NCI-H748 (cell line): ENCODE measurements around the gene ST7.
A peak's percentile ranks its signal among the peaks of the same experiment; 100 is the strongest.

ENCODE experiments used
- DNase-seq: peaks from one replicate; lab custom pipeline; 2025; ENCODE audit not compliant: unreplicated experiment; lab: John Stamatoyannopoulos, UW

Gene ST7

DNA sequence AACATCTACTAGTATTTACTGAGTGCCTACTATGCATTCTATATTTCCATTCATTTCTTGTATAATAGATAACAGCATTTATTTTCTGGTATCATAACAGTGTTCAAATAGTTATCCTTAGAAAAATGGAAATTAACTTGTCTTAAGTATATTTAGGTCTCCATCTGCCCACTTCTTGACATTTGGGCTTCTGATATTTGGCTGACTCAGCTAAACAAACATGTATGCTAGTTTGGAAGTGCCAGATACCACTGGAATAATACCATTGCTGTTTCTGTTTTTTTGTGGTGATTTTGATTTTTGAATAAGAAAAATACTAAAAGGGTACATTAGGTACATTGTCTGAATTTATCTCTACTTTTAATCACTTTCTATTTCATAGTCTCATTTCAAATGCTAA is 169.2 kb downstream of the ST7 start:
- DNase-seq = no peak

GRCh38 chr7:117123311-117123926 is 170.1 kb downstream of the ST7 start:
- no peak for DNase-seq

- DNase-seq = peak; percentile 88
Observed at GRCh38 chr7:117124591-117125220, 171.4 kb downstream of the ST7 start.

DNA sequence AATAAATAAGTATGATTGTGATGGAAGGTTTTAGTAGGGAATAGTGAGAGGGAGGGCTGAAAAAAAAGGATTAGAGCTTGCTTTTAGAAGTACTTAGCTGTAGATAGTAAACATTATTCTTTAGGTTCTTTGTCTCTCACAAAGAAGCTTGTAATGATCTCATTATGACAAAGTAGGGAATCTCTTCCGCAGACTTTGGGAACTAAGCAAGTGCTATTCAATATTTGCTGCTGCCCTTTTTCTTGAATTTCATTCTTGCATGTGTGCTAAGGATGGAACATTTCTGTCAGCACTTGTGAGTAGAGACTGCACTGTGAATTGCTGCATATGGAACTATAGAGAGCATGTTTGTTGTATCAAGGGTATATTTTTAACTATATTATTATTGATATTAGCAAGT is 173.4 kb downstream of the ST7 start:
- DNase-seq = no peak

- peak; percentile 64 for DNase-seq
Observed at GRCh38 chr7:117127585-117128168, 174.4 kb downstream of the ST7 start.

- no peak for DNase-seq
Observed at GRCh38 chr7:117129521-117129955, 176.2 kb downstream of the ST7 start.

DNA sequence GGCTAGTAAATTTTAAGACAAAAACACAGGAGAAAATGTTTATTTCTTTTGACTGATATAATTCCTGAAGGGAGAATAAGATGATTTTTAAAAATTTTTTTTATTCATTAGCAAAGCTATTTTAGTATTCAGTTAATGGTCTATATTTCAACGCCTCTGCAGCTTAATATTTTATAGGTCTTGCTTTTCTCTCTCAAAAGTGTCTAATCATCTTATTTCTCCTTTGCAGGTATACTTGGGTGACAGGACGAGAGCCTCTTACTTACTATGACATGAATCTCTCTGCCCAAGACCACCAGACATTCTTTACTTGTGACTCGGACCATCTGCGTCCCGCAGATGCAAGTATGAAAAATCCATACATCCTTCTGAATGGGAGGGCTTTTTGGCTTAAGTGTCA is 177.0 kb downstream of the ST7 start:
- DNase-seq = no peak

- DNase-seq = no peak
Observed at GRCh38 chr7:117132321-117133120, 179.2 kb downstream of the ST7 start.

DNA sequence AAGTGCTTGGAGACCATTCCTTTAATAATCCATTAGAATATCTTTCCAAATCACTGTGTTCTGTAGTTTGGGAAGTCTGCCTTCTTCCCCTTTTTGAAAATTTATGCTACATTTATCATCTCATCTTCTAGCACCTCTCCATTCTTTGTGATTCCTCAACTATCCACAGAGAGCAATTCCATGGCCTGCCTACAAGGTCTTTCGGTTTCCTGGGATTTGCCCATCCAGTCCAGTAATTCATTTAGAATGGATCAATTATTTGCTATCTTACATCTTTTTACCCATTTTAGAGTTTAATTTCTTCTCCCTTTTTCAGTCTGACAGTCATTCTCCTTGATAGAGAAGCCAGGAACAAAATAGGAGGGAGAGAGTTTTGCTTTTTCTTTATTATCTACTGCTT is 179.8 kb downstream of the ST7 start:
- no peak for DNase-seq

DNA sequence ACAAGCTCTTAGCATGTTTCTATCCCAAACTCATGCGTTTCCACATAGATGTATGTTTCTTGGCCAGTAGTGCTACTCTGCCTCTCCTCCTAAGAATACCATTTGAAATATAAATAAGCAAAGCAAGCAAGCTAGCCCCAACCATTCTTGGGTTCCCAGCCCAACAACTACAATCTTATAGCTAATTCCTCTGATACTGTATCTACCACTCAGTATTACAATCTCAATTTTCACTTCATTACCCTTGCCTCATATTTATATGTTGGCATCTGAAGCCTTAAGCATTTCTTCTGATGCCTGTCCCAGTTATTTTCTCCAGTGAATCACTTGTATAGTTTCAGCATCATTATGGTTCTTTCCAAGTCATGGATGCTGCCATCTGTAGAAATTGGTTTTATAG is 181.1 kb downstream of the ST7 start:
- no peak for DNase-seq

GRCh38 chr7:117134889-117135552 is 181.7 kb downstream of the ST7 start:
- DNase-seq = no peak

GRCh38 chr7:117135553-117135891 is 182.2 kb downstream of the ST7 start:
- no peak for DNase-seq

DNA sequence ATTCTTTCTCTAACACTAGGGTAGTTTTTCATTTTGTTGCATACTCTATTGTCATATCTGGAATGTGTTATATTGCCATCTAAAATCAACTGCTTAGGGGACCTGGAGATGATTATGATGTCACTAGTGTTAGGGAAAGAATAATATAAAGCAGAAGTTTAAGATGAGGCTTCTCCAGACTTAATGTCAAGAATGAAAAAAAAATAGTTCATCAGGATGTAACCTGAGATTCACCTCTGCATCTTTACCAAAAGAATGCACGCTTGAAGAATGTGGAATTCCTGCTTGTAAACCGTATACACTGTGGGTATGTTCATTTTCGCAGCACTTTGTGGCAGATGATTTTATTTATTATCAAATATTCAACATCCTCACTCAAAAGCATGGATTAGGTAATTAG is 184.6 kb downstream of the ST7 start:
- no peak for DNase-seq

- no peak for DNase-seq
Observed at GRCh38 chr7:117138495-117138894, 185.2 kb downstream of the ST7 start.

DNA sequence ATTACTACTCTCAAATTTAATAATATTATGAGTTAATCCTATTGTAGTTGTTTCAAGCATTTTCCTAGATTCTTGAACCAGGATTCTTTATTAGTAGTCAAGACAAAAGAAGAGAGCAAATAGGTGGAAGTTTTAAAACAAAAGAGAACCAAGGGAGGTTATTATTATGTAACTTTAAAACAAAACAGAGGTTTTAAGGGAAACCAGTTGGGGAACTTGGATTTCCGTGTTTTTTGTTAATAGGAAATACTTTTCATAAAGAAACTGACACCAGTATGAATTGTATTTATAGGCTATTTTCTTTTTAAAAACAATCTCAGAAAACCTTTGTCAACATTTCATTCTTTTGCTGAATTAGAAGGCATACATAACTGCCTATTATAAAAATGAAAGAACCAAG is 185.7 kb downstream of the ST7 start:
- no peak for DNase-seq

GRCh38 chr7:117139397-117139984 is 186.2 kb downstream of the ST7 start:
- no peak for DNase-seq

GRCh38 chr7:117140921-117141320 is 187.6 kb downstream of the ST7 start:
- DNase-seq = no peak

DNA sequence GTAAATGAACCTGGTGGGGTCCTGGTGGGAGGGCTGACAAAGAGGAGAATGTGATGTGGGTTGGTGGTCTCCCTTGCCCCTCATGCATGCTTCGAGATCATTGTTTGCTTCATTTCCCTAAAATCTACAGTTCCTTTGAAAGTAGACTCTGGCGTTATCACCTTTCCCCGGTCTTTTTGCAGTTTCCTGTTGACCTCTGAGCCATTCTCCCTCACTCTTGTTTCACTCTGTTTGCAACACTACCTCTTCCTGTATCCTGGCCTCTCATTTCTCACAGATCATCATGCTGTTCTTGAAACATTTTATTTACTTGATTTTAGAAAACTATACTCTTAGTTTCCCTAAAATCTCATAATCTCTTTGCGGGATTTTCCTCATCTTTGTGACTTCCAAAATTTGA is 189.8 kb downstream of the ST7 start:
- no peak for DNase-seq

DNA sequence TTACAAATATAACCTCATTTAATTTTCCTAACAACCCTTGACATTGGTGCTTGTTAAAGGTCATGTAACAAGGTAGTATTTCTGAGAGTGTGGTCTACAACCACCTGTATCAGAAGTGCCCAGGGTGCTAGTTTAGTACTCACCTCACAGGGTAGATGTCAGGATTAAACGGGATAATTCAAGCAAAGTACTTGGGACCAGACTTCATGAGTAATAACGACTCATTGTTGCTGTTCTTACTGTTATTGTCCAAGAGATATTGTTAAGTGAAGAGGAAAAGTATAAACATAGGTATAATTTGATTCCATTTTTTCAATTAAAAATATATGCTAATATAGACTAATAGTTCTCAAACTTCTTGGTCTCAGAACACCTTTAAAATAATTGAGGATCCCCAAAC is 190.3 kb downstream of the ST7 start:
- no peak for DNase-seq

DNA sequence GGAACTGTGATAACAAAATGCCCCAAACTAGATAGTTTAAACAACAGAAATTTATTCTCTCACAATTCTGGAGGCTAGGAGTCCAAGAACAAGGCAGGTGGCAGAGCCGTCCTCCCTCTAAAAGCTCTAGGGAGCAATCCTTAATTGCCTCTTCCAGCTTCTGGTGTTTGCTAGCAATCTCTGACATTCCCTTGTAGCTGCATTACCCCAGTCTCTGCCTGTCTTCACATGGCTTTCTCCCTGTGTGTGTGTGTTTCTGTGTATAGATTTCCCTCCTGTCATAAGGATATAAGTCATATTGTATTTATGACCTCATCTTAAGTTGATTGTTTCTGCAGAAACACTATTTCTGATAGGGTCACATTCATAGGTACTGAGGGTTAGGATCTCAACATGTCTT is 192.0 kb downstream of the ST7 start:
- DNase-seq = no peak

DNA sequence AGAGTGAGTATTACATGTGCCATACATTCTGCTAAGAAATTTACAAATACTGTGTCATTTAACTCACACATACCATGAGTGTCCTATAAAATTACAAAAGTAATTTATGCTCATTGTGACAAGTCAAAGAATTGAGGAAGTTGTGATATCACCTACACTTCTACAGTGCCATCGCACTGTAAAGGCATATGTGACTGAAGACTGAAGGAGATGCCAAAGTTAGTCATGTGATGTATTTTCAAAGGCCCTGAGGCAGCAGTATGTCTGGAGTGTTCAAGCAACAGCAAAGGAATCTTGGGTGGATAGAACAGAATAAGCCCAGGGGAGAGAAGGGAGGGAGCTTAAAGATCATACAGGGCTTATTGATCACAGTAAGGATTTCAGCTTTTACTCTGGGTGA is 192.8 kb downstream of the ST7 start:
- no peak for DNase-seq
